Activated CD8-positive, alpha-beta memory T cell treated with anti-CD3 and anti-CD28 coated beads, Interleukin-2, amount 10 ng/mL, durations not matched to agents 7 days and 5 days (primary cell): ENCODE measurements around the gene RGS5. TPM values are rescaled to one million over a fixed set of nuclear protein-coding genes. Genes with fewer than 3 reads are reported as not detected.

ENCODE experiments used
- ATAC-seq: fragments of 150-1000 bp; cut with Tn5 transposase; one replicate; pipeline ENCODE4 v1.10.0; 2021; ENCODE audit warnings: moderate library complexity
- CTCF ChIA-PET: fragments of 350-600 bp; sonication (Branson Sonifier 250); formaldehyde crosslinking; loops from one replicate; lab custom pipeline; 2021; ENCODE audit warnings: antibody characterized with exemption; lab: Charles Lee
- DNase-seq: peaks from one replicate; pipeline ENCODE4 v3.0.0-alpha.2; 2020
- H3K27ac Mint-ChIP-seq: one replicate; pipeline ENCODE4 v1.8.0; 2021; ENCODE audit warnings: mild to moderate bottlenecking, mixed read lengths
- H3K27me3 Mint-ChIP-seq: one replicate; pipeline ENCODE4 v1.8.0; 2021; ENCODE audit warnings: mixed read lengths
- H3K36me3 Mint-ChIP-seq: one replicate; pipeline ENCODE4 v1.8.0; 2021; ENCODE audit warnings: mild to moderate bottlenecking, mixed read lengths
- H3K4me1 Mint-ChIP-seq: one replicate; pipeline ENCODE4 v1.8.0; 2021; ENCODE audit warnings: mixed read lengths
- H3K4me3 Mint-ChIP-seq: one replicate; pipeline ENCODE4 v1.8.0; 2021; ENCODE audit warnings: mild to moderate bottlenecking, moderate library complexity, mixed read lengths
- H3K9me3 Mint-ChIP-seq: one replicate; pipeline ENCODE4 v1.8.0; 2022; ENCODE audit warnings: low read depth, mixed read lengths
- total RNA-seq, 2 experiments: library from RNA; stranded (reverse); gene quantifications; one replicate each; pipeline ENCODE4 v1.2.3, GENCODE V29; 2021

The RGS5 gene
- total RNA-seq, 2 experiments from 2014 or later: 3.1 to 3.7 TPM

DNA sequence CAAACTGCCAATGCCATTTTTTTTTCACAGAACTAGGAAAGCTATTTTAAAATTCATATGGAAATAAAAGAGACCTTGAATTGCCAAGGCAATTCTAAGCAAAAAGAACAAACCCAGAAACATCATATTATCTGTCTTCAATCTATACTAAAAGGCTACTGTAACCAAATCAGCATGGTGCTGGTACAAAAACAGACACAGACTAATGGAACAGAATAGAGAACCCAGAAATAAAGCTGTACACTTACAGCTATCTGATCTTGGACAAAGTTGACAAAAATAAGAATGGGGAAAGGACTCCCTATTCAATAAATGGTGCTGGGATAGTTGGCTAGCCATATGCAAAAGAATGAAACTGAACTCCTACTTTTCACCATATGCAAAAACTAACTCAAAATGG is 83.0 kb downstream of the RGS5 start:
- no peaks in the 10 kb centered on the region for H3K36me3 Mint-ChIP-seq
- H3K4me3 Mint-ChIP-seq: no peak overlapping the region
- DNase-seq: no peak
- ATAC-seq: no peak
- no peaks in the 10 kb centered on the region for H3K9me3 Mint-ChIP-seq
- H3K27me3 Mint-ChIP-seq: peaks cover 7% of the 10 kb centered on the region
- no peaks in the 10 kb centered on the region for H3K4me1 Mint-ChIP-seq
- CTCF ChIA-PET: no interaction called here
- H3K27ac Mint-ChIP-seq: no peak overlapping the region

DNA sequence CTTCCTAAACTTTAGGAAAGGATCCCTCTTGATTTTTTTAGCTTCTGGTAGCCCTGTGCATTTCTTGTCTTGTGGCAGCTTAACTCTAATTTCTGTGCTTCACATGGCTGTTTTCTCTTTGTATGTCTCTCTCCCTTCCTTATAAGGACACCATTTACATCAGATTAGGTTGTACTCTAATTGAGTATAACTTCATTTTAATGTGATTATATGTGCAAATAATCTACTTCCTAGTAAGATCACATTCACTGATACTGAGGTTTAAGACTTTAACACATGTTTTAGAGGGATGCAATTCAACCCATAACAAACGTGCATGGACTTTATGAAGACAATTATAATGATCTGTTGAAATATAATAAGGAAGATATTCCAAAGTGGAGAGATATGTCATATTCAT is 86.8 kb downstream of the RGS5 start:
- no peak for DNase-seq
- no peaks in the 10 kb centered on the region for H3K4me1 Mint-ChIP-seq
- no peaks in the 10 kb centered on the region for H3K36me3 Mint-ChIP-seq
- CTCF ChIA-PET: no interaction called here
- H3K27me3 Mint-ChIP-seq: peaks cover 3% of the 10 kb centered on the region
- ATAC-seq: no peak
- no peak overlapping the region for H3K27ac Mint-ChIP-seq
- no peaks in the 10 kb centered on the region for H3K9me3 Mint-ChIP-seq
- no peak overlapping the region for H3K4me3 Mint-ChIP-seq

DNA sequence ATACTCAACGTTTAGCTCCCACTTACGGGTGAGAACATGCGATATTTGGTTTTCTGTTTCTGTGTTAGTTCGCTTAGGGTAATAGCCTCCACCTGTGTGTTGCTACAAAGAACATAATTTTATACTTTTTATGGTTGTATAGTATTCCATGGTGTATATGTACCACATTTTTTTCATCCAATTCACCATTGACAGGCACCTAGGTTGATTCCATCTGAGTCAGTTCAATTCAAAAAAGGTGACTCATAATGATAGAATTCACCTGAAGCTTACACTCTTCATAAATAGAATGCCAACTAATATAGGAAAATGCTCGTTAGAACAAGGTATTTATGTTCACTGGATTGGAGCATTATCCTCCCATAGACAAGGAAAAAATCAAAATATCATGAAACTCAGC is 95.1 kb downstream of the RGS5 start:
- Mint-ChIP-seq H3K27ac (no peak overlapping the region), H3K36me3 (no peaks in the 10 kb centered on the region), H3K27me3 (peaks cover 8% of the 10 kb centered on the region), H3K4me3 (no peak overlapping the region), H3K4me1 (no peaks in the 10 kb centered on the region), H3K9me3 (no peaks in the 10 kb centered on the region)
- CTCF ChIA-PET: no interaction called here
- no peak for ATAC-seq
- no peak for DNase-seq

DNA sequence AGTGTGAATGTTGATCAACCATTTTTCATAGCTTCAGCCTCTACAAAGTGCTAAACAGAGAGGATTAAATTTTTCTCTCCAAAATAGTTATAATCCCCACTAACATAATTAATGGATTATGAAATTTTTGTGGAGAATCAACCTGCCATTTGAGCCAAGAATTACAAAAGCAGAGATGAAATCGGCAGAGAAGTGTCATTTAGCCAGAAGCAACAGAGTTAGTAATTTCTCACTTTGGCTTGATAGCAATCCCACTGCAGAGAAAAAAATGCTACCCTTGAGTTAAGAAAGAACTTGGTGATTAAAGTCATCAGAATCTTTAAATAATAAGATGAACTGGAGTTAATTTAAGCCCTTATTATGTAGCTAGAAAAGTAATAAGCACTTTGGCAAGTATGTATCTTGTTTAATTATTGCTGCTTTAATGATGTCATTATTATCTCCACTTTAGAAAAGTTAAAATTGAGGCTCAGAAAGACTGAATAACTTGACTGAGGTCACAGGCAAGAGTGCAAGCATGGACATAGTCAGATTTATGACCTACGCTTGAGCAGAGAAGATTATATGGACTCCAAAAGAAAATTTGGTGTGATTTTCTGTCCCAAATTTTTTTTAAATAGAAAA is 96.2 kb downstream of the RGS5 start:
- CTCF ChIA-PET: no interaction called here
- H3K9me3 Mint-ChIP-seq: no peaks in the 10 kb centered on the region
- peaks cover 8% of the 10 kb centered on the region for H3K27me3 Mint-ChIP-seq
- no peak overlapping the region for H3K4me3 Mint-ChIP-seq
- DNase-seq (no peak), ATAC-seq (no peak)
- H3K27ac Mint-ChIP-seq: no peak overlapping the region
- no peaks in the 10 kb centered on the region for H3K36me3 Mint-ChIP-seq
- H3K4me1 Mint-ChIP-seq: no peaks in the 10 kb centered on the region

DNA sequence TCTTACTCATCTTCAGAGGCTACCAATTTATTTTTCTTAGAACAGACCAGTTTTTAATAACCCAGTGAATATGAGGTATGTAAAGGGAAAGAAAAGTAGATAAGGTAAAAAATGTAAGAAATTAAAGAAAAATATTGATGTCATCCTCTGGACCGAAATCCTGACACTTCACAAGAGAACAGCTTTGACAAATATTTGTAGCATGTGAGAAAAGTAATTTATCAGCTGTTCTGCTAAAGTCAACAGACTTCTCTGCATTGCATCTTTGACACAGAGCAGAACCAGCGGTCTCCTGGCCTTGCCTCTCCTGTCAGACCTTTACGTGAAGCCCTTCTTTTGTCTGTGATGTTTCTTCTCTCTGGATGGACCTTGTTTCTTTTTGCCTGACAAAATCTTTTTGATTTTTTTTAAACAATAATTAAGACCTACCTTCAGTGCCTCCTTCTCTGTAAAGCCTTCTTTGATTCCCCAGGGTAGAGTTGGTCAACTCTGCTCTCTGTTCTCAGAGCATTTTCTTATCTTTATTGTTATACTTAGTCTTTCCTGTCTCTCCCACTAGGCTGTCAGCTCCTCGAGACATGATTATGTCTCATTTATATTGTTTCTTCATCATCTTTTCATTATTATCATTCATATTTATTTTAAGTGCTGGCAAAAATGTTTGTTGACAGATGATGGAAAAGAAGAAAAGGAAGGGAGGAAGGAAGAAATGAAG is 98.2 kb downstream of the RGS5 start:
- peaks cover 8% of the 10 kb centered on the region for H3K27me3 Mint-ChIP-seq
- no peak for ATAC-seq
- DNase-seq: no peak
- CTCF ChIA-PET: no interaction called here
- H3K36me3 Mint-ChIP-seq: no peaks in the 10 kb centered on the region
- H3K27ac Mint-ChIP-seq: no peak overlapping the region
- no peaks in the 10 kb centered on the region for H3K4me1 Mint-ChIP-seq
- H3K4me3 Mint-ChIP-seq: no peak overlapping the region
- H3K9me3 Mint-ChIP-seq: no peaks in the 10 kb centered on the region

DNA sequence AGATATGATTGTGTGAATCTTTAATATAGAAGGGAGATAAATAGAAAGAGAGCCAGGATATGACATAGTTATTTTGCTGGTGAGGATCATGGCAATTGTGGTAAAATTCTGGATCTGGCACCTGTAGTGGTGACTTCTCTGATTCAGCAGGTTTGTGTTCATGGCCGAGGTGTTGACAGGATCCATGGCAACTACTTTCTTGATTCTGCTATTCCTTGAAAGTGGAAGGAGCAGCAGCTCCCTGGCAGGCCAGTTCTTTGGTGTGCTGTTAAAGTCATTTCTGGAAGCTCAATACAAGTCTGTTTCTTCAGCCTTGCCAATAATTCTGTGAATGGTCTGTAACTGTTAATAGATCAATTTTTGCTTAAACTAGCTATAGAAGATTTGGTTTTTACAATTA is 100.1 kb downstream of the RGS5 start:
- Mint-ChIP-seq H3K27ac (no peak overlapping the region), H3K4me1 (no peaks in the 10 kb centered on the region), H3K4me3 (no peak overlapping the region), H3K9me3 (no peaks in the 10 kb centered on the region), H3K36me3 (no peaks in the 10 kb centered on the region), H3K27me3 (peaks cover 8% of the 10 kb centered on the region)
- DNase-seq (no peak), ATAC-seq (no peak)
- CTCF ChIA-PET: no interaction called here

DNA sequence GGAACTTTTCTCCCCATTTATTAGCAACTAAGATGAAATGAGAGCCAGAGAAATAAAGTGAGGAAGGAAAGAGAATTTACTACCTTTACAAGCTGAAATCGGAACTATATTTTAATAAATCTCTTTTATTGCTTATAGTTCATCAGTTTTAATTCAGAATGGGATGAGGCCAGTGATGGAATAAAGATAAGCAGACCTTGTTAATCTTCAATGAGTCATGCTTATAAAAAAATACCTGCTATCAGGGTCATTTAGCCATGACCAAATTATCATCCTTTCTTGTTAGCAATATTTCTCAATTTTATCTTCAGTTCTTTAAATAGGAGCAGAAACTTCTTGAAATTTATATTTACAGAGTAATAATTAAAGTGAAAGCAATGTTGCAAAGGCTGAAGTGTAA is 107.5 kb downstream of the RGS5 start:
- Mint-ChIP-seq H3K4me1 (no peaks in the 10 kb centered on the region), H3K36me3 (no peaks in the 10 kb centered on the region), H3K9me3 (no peaks in the 10 kb centered on the region), H3K27me3 (no peaks in the 10 kb centered on the region), H3K27ac (no peak overlapping the region), H3K4me3 (no peak overlapping the region)
- DNase-seq (no peak), ATAC-seq (no peak)
- CTCF ChIA-PET: no interaction called here

DNA sequence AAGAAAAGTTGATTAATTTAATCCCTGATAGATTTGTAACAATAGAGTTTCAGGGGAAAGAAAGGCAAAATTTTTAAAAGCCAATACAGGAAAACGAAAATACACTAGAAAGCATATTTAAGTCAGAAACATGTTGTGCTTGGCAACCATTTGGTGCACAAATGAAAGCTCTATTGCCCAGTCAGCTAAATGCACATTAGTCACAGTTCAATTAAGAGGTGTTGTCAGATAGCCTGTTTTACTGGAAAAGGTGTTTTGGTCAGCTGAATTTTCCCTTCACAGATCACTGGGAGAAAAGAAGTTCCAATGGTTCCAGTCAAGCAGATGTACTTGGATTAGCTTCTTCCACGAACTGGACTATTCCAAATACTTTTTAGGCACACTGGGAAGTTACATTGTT is 108.1 kb downstream of the RGS5 start:
- no peaks in the 10 kb centered on the region for H3K27me3 Mint-ChIP-seq
- DNase-seq (no peak), ATAC-seq (no peak)
- no peaks in the 10 kb centered on the region for H3K36me3 Mint-ChIP-seq
- no peaks in the 10 kb centered on the region for H3K9me3 Mint-ChIP-seq
- CTCF ChIA-PET: no interaction called here
- no peak overlapping the region for H3K27ac Mint-ChIP-seq
- H3K4me3 Mint-ChIP-seq: no peak overlapping the region
- no peaks in the 10 kb centered on the region for H3K4me1 Mint-ChIP-seq

DNA sequence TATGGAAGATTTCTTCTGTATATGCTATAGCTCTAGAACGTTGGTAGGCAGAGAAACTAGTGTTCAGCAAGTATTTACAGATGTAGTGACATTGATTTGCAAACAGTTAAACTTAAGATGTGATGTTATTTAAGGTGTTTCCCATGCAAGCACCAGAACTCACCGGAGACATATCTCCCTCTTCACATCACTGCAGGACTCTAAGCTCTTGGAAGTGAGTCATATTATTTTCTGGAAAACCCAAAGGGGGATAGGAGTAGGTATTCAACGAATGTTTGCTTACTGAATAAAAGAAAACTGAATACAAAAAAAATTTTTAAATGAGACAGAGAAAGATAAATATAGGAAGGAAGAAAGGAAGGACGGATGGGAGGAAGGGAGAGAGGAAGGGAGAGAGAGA is 108.5 kb downstream of the RGS5 start:
- Mint-ChIP-seq H3K4me1 (no peaks in the 10 kb centered on the region), H3K27ac (no peak overlapping the region), H3K36me3 (no peaks in the 10 kb centered on the region), H3K27me3 (no peaks in the 10 kb centered on the region), H3K4me3 (no peak overlapping the region), H3K9me3 (no peaks in the 10 kb centered on the region)
- DNase-seq (no peak), ATAC-seq (no peak)
- CTCF ChIA-PET: no interaction called here

DNA sequence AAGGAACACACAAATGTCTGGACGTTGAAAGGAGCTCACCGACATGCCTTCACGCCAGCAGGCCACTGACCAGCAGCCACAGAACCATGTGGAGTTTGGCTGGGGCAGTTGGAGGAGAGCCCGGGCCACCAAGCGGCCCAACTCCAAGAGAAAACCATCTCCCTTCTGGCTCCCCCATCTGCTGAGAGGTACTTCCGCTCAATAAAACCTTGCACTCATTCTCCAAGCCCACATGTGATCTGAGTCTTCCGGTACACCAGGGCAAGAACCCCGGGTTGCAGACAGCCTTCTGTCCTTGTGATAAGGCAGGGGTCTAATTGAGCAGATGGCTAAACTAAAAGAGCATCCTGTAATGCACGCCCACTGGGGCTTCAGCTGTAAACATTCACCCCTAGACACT is 109.1 kb downstream of the RGS5 start:
- no peak for ATAC-seq
- CTCF ChIA-PET: no interaction called here

DNA sequence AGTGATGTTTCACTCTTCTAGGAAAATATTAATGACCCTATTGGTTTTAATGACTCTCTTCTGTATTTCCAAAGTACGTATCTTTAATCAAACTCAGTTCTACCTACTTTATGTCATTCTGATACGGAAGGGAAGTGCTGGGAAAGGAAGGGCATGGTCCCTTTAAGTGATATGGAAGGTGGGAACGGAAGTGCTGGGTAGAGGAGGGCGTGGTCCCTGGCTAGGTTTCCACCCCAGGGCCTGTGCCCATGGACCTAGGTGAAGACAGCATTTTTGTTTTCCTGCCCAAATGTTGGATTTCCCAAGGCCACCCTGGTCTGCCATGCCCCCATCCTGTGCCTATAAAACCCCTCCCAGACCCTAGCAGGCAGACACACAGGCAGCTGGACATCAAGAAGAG is 109.5 kb downstream of the RGS5 start:
- Mint-ChIP-seq H3K27me3 (no peaks in the 10 kb centered on the region), H3K9me3 (no peaks in the 10 kb centered on the region), H3K36me3 (no peaks in the 10 kb centered on the region), H3K27ac (no peak overlapping the region), H3K4me3 (no peak overlapping the region), H3K4me1 (no peaks in the 10 kb centered on the region)
- no peak for DNase-seq
- CTCF ChIA-PET: no interaction called here
- no peak for ATAC-seq

More for the DNA sequence above, 109.1 kb downstream of the RGS5 start:
- Mint-ChIP-seq H3K27ac (no peak overlapping the region), H3K9me3 (no peaks in the 10 kb centered on the region), H3K36me3 (no peaks in the 10 kb centered on the region), H3K4me1 (no peaks in the 10 kb centered on the region), H3K27me3 (no peaks in the 10 kb centered on the region), H3K4me3 (no peak overlapping the region)
- DNase-seq: no peak

Other genes starting within 250 kb of the RGS5 start
- not detected for gene RGS4, start 133.6 kb downstream of the RGS5 start, total RNA-seq
- gene NUF2, start 119.0 kb upstream of the RGS5 start, total RNA-seq: 10 to 100 TPM; 64.9 to 82.9 TPM